Measurements from ENCODE around the gene RHOT2.

Gene RHOT2
- 136 to 166 (median 165) reads per million in 3 donors for total RNA-seq

GRCh38 chr16:667780-668518, at the start of gene RHOT2:
TSS of gene RHOT2 (plus strand) at chr16:668132. CDS start at chr16:668200, 68 bp downstream.
- H3K36me3 ChIP-seq (ENCODE audit: control insufficient read depth, insufficient read depth, low read length): peaks cover 39% of the 10 kb centered on the region
- H3K27me3 ChIP-seq (replicated peaks; ENCODE audit: control insufficient read depth, insufficient read depth, low read length, poor library complexity, severe bottlenecking): no peaks in the 10 kb centered on the region
- H3K4me3 ChIP-seq (ENCODE audit: insufficient read depth, low read depth, low read length, poor library complexity, severe bottlenecking): peak within 1 kb of the TSS; percentile 80
- peak; percentile 82 to 86 (median 85) for DNase-seq
- H3K4me1 ChIP-seq (ENCODE audit: control insufficient read depth, insufficient read depth, low read length, poor library complexity, severe bottlenecking): peaks cover 19% of the 10 kb centered on the region
- H3K27ac ChIP-seq (ENCODE audit: insufficient read depth, low read length, poor library complexity, severe bottlenecking): peak within 1 kb of the TSS; percentile 78
- no peaks in the 10 kb centered on the region for H3K9me3 ChIP-seq (ENCODE audit: control insufficient read depth, low read length)

GRCh38 chr16:619476-620100, 48.3 kb upstream of the RHOT2 start:
- no peak overlapping the region for H3K4me3 ChIP-seq (ENCODE audit: insufficient read depth, low read depth, low read length, poor library complexity, severe bottlenecking)
- H3K36me3 ChIP-seq (ENCODE audit: control insufficient read depth, insufficient read depth, low read length): peaks cover 4% of the 10 kb centered on the region
- H3K4me1 ChIP-seq (ENCODE audit: control insufficient read depth, insufficient read depth, low read length, poor library complexity, severe bottlenecking): no peaks in the 10 kb centered on the region
- no peak overlapping the region for H3K27ac ChIP-seq (ENCODE audit: insufficient read depth, low read length, poor library complexity, severe bottlenecking)
- no peaks in the 10 kb centered on the region for H3K27me3 ChIP-seq (replicated peaks; ENCODE audit: control insufficient read depth, insufficient read depth, low read length, poor library complexity, severe bottlenecking)
- DNase-seq: no peak
- H3K9me3 ChIP-seq (ENCODE audit: control insufficient read depth, low read length): no peaks in the 10 kb centered on the region

GRCh38 chr16:620700-621525, 47.0 kb upstream of the RHOT2 start:
- Histone ChIP-seq H3K27me3 (replicated peaks; ENCODE audit: control insufficient read depth, insufficient read depth, low read length, poor library complexity, severe bottlenecking) (no peaks in the 10 kb centered on the region), H3K9me3 (ENCODE audit: control insufficient read depth, low read length) (no peaks in the 10 kb centered on the region), H3K4me3 (ENCODE audit: insufficient read depth, low read depth, low read length, poor library complexity, severe bottlenecking) (no peak overlapping the region), H3K4me1 (ENCODE audit: control insufficient read depth, insufficient read depth, low read length, poor library complexity, severe bottlenecking) (no peaks in the 10 kb centered on the region), H3K36me3 (ENCODE audit: control insufficient read depth, insufficient read depth, low read length) (peaks cover 4% of the 10 kb centered on the region), H3K27ac (ENCODE audit: insufficient read depth, low read length, poor library complexity, severe bottlenecking) (no peak overlapping the region)
- DNase-seq: no peak

GRCh38 chr16:621526-622105, 46.3 kb upstream of the RHOT2 start:
- H3K27ac ChIP-seq (ENCODE audit: insufficient read depth, low read length, poor library complexity, severe bottlenecking): no peak overlapping the region

GRCh38 chr16:622920-623280, 45.0 kb upstream of the RHOT2 start:
- H3K4me3 ChIP-seq (ENCODE audit: insufficient read depth, low read depth, low read length, poor library complexity, severe bottlenecking): no peak overlapping the region
- H3K27me3 ChIP-seq (replicated peaks; ENCODE audit: control insufficient read depth, insufficient read depth, low read length, poor library complexity, severe bottlenecking): no peaks in the 10 kb centered on the region
- H3K9me3 ChIP-seq (ENCODE audit: control insufficient read depth, low read length): no peaks in the 10 kb centered on the region
- no peak overlapping the region for H3K27ac ChIP-seq (ENCODE audit: insufficient read depth, low read length, poor library complexity, severe bottlenecking)
- no peaks in the 10 kb centered on the region for H3K4me1 ChIP-seq (ENCODE audit: control insufficient read depth, insufficient read depth, low read length, poor library complexity, severe bottlenecking)
- no peak for DNase-seq
- peaks cover 8% of the 10 kb centered on the region for H3K36me3 ChIP-seq (ENCODE audit: control insufficient read depth, insufficient read depth, low read length)

More at GRCh38 chr16:621526-622105, 46.3 kb upstream of the RHOT2 start:
- DNase-seq: no peak
- H3K27me3 ChIP-seq (replicated peaks; ENCODE audit: control insufficient read depth, insufficient read depth, low read length, poor library complexity, severe bottlenecking): no peaks in the 10 kb centered on the region
- peaks cover 4% of the 10 kb centered on the region for H3K36me3 ChIP-seq (ENCODE audit: control insufficient read depth, insufficient read depth, low read length)
- H3K4me1 ChIP-seq (ENCODE audit: control insufficient read depth, insufficient read depth, low read length, poor library complexity, severe bottlenecking): no peaks in the 10 kb centered on the region
- no peak overlapping the region for H3K4me3 ChIP-seq (ENCODE audit: insufficient read depth, low read depth, low read length, poor library complexity, severe bottlenecking)
- H3K9me3 ChIP-seq (ENCODE audit: control insufficient read depth, low read length): no peaks in the 10 kb centered on the region

GRCh38 chr16:624526-625070, 43.3 kb upstream of the RHOT2 start:
- Histone ChIP-seq H3K4me1 (ENCODE audit: control insufficient read depth, insufficient read depth, low read length, poor library complexity, severe bottlenecking) (no peaks in the 10 kb centered on the region), H3K27ac (ENCODE audit: insufficient read depth, low read length, poor library complexity, severe bottlenecking) (no peak overlapping the region), H3K9me3 (ENCODE audit: control insufficient read depth, low read length) (no peaks in the 10 kb centered on the region), H3K27me3 (replicated peaks; ENCODE audit: control insufficient read depth, insufficient read depth, low read length, poor library complexity, severe bottlenecking) (no peaks in the 10 kb centered on the region), H3K4me3 (ENCODE audit: insufficient read depth, low read depth, low read length, poor library complexity, severe bottlenecking) (no peak overlapping the region), H3K36me3 (ENCODE audit: control insufficient read depth, insufficient read depth, low read length) (peaks cover 11% of the 10 kb centered on the region)
- DNase-seq: no peak

- no peak overlapping the region for H3K4me3 ChIP-seq (ENCODE audit: insufficient read depth, low read depth, low read length, poor library complexity, severe bottlenecking)
- H3K4me1 ChIP-seq (ENCODE audit: control insufficient read depth, insufficient read depth, low read length, poor library complexity, severe bottlenecking): no peaks in the 10 kb centered on the region
- DNase-seq: no peak
- no peaks in the 10 kb centered on the region for H3K9me3 ChIP-seq (ENCODE audit: control insufficient read depth, low read length)
- peaks cover 11% of the 10 kb centered on the region for H3K36me3 ChIP-seq (ENCODE audit: control insufficient read depth, insufficient read depth, low read length)
- no peaks in the 10 kb centered on the region for H3K27me3 ChIP-seq (replicated peaks; ENCODE audit: control insufficient read depth, insufficient read depth, low read length, poor library complexity, severe bottlenecking)
- H3K27ac ChIP-seq (ENCODE audit: insufficient read depth, low read length, poor library complexity, severe bottlenecking): no peak overlapping the region
Observed at GRCh38 chr16:625117-625976, 42.6 kb upstream of the RHOT2 start.

- DNase-seq: no peak
- Histone ChIP-seq H3K4me1 (ENCODE audit: control insufficient read depth, insufficient read depth, low read length, poor library complexity, severe bottlenecking) (no peaks in the 10 kb centered on the region), H3K9me3 (ENCODE audit: control insufficient read depth, low read length) (no peaks in the 10 kb centered on the region), H3K27ac (ENCODE audit: insufficient read depth, low read length, poor library complexity, severe bottlenecking) (no peak overlapping the region), H3K36me3 (ENCODE audit: control insufficient read depth, insufficient read depth, low read length) (peaks cover 11% of the 10 kb centered on the region), H3K27me3 (replicated peaks; ENCODE audit: control insufficient read depth, insufficient read depth, low read length, poor library complexity, severe bottlenecking) (no peaks in the 10 kb centered on the region), H3K4me3 (ENCODE audit: insufficient read depth, low read depth, low read length, poor library complexity, severe bottlenecking) (no peak overlapping the region)
Observed at GRCh38 chr16:625977-626765, 41.8 kb upstream of the RHOT2 start.

All from effector memory CD4-positive, alpha-beta T cell (primary cell).